HG02884 (cell line): ENCODE data around the gene ESR1.

Experiments
- ATAC-seq: cut with Tn5 transposase; IDR thresholded peaks from one replicate; pipeline ENCODE4 v1.9.1; 2021; ENCODE audit warnings: mild to moderate bottlenecking, moderate library complexity; ENCODE audit not compliant: unreplicated experiment

ESR1 gene

DNA sequence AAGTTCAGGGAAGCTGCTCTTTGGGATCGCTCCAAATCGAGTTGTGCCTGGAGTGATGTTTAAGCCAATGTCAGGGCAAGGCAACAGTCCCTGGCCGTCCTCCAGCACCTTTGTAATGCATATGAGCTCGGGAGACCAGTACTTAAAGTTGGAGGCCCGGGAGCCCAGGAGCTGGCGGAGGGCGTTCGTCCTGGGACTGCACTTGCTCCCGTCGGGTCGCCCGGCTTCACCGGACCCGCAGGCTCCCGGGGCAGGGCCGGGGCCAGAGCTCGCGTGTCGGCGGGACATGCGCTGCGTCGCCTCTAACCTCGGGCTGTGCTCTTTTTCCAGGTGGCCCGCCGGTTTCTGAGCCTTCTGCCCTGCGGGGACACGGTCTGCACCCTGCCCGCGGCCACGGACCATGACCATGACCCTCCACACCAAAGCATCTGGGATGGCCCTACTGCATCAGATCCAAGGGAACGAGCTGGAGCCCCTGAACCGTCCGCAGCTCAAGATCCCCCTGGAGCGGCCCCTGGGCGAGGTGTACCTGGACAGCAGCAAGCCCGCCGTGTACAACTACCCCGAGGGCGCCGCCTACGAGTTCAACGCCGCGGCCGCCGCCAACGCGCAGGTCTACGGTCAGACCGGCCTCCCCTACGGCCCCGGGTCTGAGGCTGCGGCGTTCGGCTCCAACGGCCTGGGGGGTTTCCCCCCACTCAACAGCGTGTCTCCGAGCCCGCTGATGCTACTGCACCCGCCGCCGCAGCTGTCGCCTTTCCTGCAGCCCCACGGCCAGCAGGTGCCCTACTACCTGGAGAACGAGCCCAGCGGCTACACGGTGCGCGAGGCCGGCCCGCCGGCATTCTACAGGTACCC, at the start of gene ESR1:
ESR1 (plus strand) TSS at position 170 of the 858 bp plus-strand sequence; CDS start at position 401, 231 bp downstream.
- ATAC-seq = no peak

DNA sequence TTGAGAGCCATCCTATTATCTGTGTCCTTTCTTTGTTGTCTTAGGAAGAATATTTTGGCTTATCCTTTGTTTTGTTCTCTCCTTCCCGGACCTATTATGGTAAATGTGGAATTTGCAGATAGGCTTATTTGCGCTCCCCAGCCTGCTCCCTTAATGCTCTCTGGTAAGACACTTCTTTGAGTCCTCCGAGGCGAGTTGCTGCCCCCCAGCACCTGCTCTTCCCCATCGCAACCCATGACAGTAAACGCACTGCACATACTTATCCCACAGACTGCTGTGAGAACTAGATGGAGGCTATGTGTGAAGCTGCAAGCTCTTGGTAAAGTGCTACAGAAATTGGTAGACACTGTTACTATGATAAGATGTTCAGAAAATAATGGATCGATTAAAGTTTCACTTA, 47.0 kb upstream of the ESR1 start:
- no peak for ATAC-seq

GRCh38 chr6:151761851-151762250, 45.6 kb upstream of the ESR1 start:
- no peak for ATAC-seq

DNA sequence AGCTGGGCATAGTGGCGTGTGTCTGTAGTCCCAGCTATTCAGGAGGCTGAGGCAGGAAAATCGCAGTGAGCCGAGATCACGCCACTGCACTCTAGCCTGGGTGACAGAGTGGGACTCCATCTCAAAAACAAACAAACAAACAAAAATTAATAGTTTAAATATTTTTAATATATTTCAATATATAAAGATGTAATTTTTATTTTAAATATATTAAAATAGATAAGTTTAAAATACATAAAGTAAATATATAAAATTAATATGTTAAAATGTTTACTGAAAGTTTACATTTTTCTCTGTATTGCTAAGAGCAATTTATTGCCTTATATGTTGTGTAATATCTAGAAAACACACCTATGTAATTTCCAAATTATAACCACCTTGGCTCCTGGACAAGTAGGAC, 44.7 kb upstream of the ESR1 start:
- ATAC-seq = no peak

DNA sequence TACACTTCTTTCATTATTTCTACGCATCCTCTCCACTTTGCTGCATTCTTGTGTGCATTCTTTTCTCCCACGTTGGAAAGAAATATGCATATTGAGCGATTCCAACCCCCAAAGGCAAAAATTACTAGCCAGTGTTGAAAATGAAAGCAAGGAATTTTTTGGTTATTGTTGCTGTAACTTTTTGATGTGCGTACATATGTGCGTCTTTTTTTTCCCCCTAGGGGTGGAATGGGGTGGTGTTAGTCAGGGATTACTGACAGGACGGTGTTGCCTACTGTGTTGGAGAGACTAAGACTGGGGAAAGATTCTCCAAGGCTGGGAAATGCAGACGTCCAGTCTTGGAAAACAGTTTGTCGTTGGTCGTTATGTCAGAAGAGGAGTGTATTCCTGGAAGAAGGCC, 44.2 kb upstream of the ESR1 start:
- no peak for ATAC-seq

DNA sequence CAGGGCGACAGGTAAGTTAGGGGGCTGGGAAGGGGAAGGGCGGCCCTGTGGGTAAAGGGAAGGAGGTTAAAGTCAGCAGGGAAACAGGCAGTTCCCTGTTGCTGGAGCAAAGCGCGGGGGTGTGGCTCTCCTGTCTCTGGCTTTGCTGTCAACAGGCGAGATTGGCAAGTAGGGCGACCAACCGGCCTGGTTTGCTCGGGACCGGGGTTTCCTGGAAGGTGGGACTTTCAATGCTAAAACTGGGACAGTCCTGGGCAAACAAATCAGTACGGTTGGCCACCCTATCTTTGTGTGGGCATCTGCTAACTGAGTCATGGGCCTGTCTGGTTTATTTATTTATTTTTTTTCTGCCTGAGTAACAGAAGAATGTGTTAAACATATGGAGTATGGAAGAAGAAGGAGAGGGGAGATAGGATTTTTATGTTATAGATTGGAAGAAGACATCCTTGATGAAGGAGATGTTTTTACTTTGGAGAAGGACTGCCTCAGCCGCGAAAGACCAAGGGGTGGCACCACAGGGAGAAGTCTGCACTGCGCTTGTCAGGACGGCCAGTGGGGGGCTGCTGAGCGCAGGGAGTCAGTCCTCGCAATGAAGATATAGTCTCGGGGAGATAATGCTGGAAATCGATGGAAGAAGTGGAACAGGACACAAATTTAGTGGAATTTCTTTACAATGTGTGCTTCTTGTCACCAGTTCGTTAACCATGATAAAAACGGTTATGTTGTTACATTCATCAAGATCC, 43.4 kb upstream of the ESR1 start:
- peak; percentile 78 for ATAC-seq

GRCh38 chr6:151765444-151765886, 42.0 kb upstream of the ESR1 start:
- no peak for ATAC-seq

DNA sequence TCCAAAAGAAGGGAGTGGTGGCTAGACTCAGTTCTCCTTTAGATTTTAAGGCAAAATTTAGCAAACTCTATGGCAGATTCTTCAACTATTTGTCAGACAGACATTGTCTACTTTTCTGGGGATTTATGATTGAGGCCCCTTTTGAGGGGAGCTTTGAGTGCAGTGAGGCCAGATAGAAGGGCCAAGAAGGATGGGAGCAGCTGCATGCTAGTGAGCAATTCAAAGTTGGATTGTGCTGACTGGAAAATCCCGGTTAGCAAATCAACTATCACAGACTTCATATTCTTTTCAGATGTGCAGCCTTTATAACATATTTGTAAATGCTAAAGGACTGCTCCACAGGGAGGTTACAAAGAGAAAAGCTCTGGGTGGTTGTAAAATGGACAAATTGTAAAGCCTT, 35.0 kb upstream of the ESR1 start:
- ATAC-seq = no peak

GRCh38 chr6:151773382-151773781, 34.1 kb upstream of the ESR1 start:
- no peak for ATAC-seq

GRCh38 chr6:151782560-151782959, 24.9 kb upstream of the ESR1 start:
- ATAC-seq = no peak

DNA sequence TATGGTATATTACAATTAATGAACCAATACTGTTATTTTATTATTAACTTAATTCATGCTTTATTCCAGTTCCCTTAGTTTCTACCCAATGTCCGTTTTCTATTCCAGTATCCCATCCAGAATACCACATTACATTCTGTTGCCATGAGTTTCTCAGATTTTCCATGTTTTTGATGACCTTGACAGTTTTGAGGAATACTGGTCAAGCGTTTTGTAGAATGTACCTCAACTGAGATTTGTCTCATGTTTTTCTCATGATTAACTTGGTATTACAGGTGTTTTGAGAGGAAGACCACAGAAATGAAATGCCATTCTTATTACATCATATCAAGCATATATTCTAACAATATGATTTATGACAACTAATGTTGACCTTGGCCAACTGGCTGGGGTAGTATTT, 23.8 kb upstream of the ESR1 start:
- ATAC-seq = no peak

DNA sequence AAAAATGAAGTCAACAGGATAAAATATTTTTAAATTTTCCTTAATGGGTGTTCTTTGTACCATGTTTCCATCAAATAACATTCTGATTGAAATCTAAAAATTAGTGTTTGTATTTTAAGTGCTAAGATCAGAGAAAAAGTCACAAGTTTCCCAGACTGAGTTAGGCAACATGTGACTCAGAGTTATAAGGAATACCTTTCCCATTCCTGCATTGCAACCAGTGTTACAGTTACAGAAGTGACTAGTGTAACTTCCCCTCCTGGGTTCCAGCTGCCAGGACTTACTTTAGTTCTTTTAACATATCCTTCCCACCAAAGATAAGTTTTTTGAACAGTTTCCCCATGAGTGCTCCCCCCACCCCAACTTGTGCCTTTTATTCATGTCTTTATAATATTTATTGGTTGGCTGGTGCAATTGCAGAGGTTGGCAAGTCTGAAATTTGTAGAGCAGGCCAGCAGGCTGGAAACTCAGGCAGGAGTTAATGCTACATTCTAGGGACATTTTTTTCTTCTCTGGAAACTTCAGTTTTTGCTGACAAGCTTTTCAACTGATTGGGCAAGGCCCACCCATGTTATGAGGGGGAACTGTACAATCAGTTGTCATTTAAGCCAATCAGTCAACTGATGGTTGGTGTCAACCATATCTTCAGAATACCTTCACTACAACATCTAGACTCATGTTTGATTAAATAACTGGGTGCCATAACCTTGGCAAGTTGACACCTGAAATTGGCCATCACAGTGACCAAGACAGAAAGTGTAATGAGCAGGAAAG, 22.9 kb upstream of the ESR1 start:
- ATAC-seq = no peak

DNA sequence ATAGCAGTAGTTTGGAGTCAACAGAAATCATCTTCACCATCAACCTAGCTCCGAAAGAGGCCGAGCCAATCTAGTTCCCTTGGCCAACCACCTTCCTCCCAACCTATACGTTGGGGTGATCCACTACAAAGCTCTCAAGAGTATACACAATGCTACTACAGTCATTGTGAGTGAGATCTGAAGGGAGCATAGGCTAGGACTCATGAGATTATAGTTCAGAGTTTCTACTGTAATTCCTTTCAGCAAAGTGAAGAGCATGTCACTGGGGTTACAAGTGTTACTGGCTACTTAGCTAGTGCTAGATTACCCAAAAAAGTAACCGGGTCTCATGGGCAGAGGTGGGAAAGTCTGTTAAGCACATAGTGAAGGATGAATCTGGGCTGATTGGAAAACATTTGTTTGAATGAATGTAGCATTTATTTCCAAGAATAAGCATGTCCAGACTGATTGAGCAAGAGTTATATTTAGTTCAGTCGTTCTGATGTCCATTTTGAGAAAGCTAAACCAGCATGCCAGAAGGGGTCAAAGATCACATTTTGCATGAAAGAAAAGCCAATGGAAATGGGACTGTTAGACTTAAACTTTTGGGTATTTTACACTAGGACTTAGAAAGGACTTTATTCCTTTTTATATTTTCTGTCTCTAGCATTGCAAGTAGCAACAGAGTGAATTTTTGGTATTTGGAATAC, 10.5 kb upstream of the ESR1 start:
- ATAC-seq = no peak

- no peak for ATAC-seq
Observed at GRCh38 chr6:151803743-151804142, 3.7 kb upstream of the ESR1 start.

GRCh38 chr6:151804585-151805285, 2.7 kb upstream of the ESR1 start:
- no peak for ATAC-seq

DNA sequence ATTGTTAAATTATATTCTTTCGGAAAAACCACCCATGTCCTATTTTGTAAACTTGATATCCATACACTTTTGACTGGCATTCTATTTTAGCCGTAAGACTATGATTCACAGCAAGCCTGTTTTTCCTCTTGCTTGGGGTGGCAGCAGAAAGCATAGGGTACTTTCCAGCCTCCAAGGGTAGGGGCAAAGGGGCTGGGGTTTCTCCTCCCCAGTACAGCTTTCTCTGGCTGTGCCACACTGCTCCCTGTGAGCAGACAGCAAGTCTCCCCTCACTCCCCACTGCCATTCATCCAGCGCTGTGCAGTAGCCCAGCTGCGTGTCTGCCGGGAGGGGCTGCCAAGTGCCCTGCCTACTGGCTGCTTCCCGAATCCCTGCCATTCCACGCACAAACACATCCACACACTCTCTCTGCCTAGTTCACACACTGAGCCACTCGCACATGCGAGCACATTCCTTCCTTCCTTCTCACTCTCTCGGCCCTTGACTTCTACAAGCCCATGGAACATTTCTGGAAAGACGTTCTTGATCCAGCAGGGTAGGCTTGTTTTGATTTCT, 2.1 kb upstream of the ESR1 start:
- no peak for ATAC-seq

- ATAC-seq = no peak
Observed at GRCh38 chr6:151806757-151807512, 547 bp upstream of the ESR1 start.

- ATAC-seq = no peak
Observed at GRCh38 chr6:151808371-151809241, 1.1 kb downstream of the ESR1 start.
